TTC549 (cell line): ENCODE results near the gene GPR55.
A peak's percentile ranks its signal among the peaks of the same experiment; 100 is the strongest.
"Not testable (repeated sequence)": the region's sequence is repeated elsewhere in the genome, so short reads cannot be mapped to it uniquely, and the experiment has no call there.

ENCODE experiments used
- FAIRE-seq: peaks from 2 replicates; lab custom pipeline; 2012; peaks lifted over from hg19 to GRCh38; lab: Jason Lieb, UNC

Gene GPR55

GRCh38 chr2:230924470-230925341 lies at the start of gene GPR55:
Gene GPR55, minus strand, starts transcription at chr2:230925242. Its CDS starts 14,280 bp downstream, at chr2:230910962.
- no peak for FAIRE-seq

GRCh38 chr2:230974096-230974913 lies 49.3 kb upstream of the GPR55 start:
- no peak for FAIRE-seq

- no peak for FAIRE-seq
Observed at GRCh38 chr2:230972046-230972445, 47.0 kb upstream of the GPR55 start.

- FAIRE-seq, result no peak
Observed at GRCh38 chr2:230969659-230970015, 44.6 kb upstream of the GPR55 start.

GRCh38 chr2:230968921-230969658 lies 44.0 kb upstream of the GPR55 start:
- FAIRE-seq, result no peak

- FAIRE-seq, result not testable (repeated sequence)
Observed at GRCh38 chr2:230968314-230968713, 43.3 kb upstream of the GPR55 start.

- FAIRE-seq, result no peak
Observed at GRCh38 chr2:230967113-230967512, 42.1 kb upstream of the GPR55 start.

- FAIRE-seq, result no peak
Observed at GRCh38 chr2:230964136-230964730, 39.2 kb upstream of the GPR55 start.

GRCh38 chr2:230961091-230961491 lies 36.0 kb upstream of the GPR55 start:
- FAIRE-seq, result no peak

- FAIRE-seq, result no peak
Observed at GRCh38 chr2:230960026-230960425, 35.0 kb upstream of the GPR55 start.

- FAIRE-seq, result no peak
Observed at GRCh38 chr2:230958820-230959756, 34.0 kb upstream of the GPR55 start.

- peak; percentile 22 for FAIRE-seq
Observed at GRCh38 chr2:230957756-230958391, 32.8 kb upstream of the GPR55 start.

GRCh38 chr2:230956827-230957755 lies 32.0 kb upstream of the GPR55 start:
- no peak for FAIRE-seq

- no peak for FAIRE-seq
Observed at GRCh38 chr2:230955163-230955737, 30.2 kb upstream of the GPR55 start.

- no peak for FAIRE-seq
Observed at GRCh38 chr2:230954746-230955145, 29.7 kb upstream of the GPR55 start.

- no peak for FAIRE-seq
Observed at GRCh38 chr2:230953845-230954244, 28.8 kb upstream of the GPR55 start.

- no peak for FAIRE-seq
Observed at GRCh38 chr2:230952226-230952956, 27.3 kb upstream of the GPR55 start.

GRCh38 chr2:230951396-230951795 lies 26.4 kb upstream of the GPR55 start:
- FAIRE-seq, result no peak
